Pancreas (tissue), 10 donors: ENCODE measurements around the gene HSPB7. TPM values are rescaled to one million over a fixed set of nuclear protein-coding genes. Genes with fewer than 3 reads are reported as not detected.

Source experiments
- ATAC-seq, 4 donors: fragments of 200-7000 bp; cut with Tn5 transposase; one replicate each; pipeline versions ENCODE4 v1.8.0 to v1.9.1; 2020; ENCODE audit warnings: mild to moderate bottlenecking in 4 of 4, moderate library complexity in 4 of 4
- DNase-seq, 6 donors: peaks; one replicate each; pipeline ENCODE4 v3.0.0-alpha.2; 2020
- FAIRE-seq: peaks from 2 replicates; lab custom pipeline; 2012; peaks lifted over from hg19 to GRCh38; lab: Jason Lieb, UNC
- H3K27ac ChIP-seq, 4 donors: fragments of 200-600 bp; sonication (generic); 1 replicate in 3 of 4; 2 replicates in 1 of 4; pipeline versions ENCODE4 v1.5.0 to v1.8.0; 2020
- H3K27me3 ChIP-seq, 4 donors: fragments of 200-600 bp; one replicate each; pipeline ENCODE4 v1.8.0; 2021
- H3K36me3 ChIP-seq, 3 donors: fragments of 200-600 bp; sonication (generic) in 1 of 3; one replicate each; pipeline versions ENCODE4 v1.5.0 to v1.8.0; 2020 to 2021
- H3K4me1 ChIP-seq, 3 donors: fragments of 200-600 bp; one replicate each; pipeline ENCODE4 v1.8.0; 2021
- H3K4me3 ChIP-seq, 4 donors: fragments of 200-600 bp; sonication (generic) in 2 of 4; one replicate each; pipeline versions ENCODE4 v1.5.0 to v1.8.0; 2020 to 2021
- H3K9me3 ChIP-seq, 4 donors: fragments of 200-600 bp; one replicate each; pipeline ENCODE4 v1.8.0; 2021
- CTCF ChIP-seq, 4 donors: fragments of 200-600 bp; sonication (generic) in 3 of 4; IDR thresholded peaks; one replicate each; pipeline versions ENCODE4 v1.5.0 to v1.8.0; 2021; ENCODE audit warnings: antibody characterized with exemption in 4 of 4
- WGBS, 2 donors: extraction: QIAGEN DNeasy Blood & Tissue Kit; methylation state at CpG; one replicate each; pipeline ENCODE4 v1.1.7; 2013; 5-methylcytosine and 5-hydroxymethylcytosine counted together
- intact Hi-C, 3 donors: fragments of 100-400 bp; cut with DNase I; formaldehyde crosslinking; loops; one replicate each; pipeline versions ENCODE4 v1.11.1 to v1.14.2; 2022
- polyA plus RNA-seq, 2 donors: library from polyadenylated mRNA; stranded (reverse); fragments of 200-250 nt; gene quantifications; one replicate each; pipeline ENCODE4 v1.2.3, GENCODE V29; 2013
- total RNA-seq, 6 donors: library from RNA; stranded (reverse); fragmentation: NEBNext Ultra II Directional in 4 of 6; extraction: Animal tissue kit (Norgen Biotek cat#: 25700) in 4 of 6; gene quantifications; one replicate each; pipeline versions ENCODE4 v1.2.1 to v1.2.4, GENCODE V29; 2021 to 2023
- donor health status: healthy with polysubstance abuse.
- donor health status: DM: no; HTN: no; CAD: no; lungs with moderate emphysema.
- donor health status: DM: no; HTN: no; CAD: no.
- donor health status: control.
- donor health status: control.
- donor health status: Bipolar disorder and iron deficiency.
- donor health status: DM: yes; HTN: yes; CAD: no.
- donor health status: DM: no; HTN: no; CAD: no.
- donor health status: DM: no; HTN: no; CAD: no.
- donor health status: DM: yes; HTN: yes; CAD: no.

HSPB7 gene
- total and polyA plus RNA-seq, 8 donors, result 0.65 to 10.9 (median 2.2) TPM

- no peak for TF ChIP-seq CTCF (IDR thresholded peaks at IDR 0.05)
- no peak overlapping the region for H3K4me3 ChIP-seq
- no peak overlapping the region for H3K27ac ChIP-seq
- DNase-seq (no peak), ATAC-seq (peak in 1 of 4 donors; percentile 20), FAIRE-seq (no peak)
- 26 to 34% methylated on average over 9 of the region's 9 CpGs for WGBS, 2 donors
- H3K4me1 ChIP-seq, result no peaks in the 10 kb centered on the region
- no peaks in the 10 kb centered on the region for H3K27me3 ChIP-seq
- H3K9me3 ChIP-seq, result no peaks in the 10 kb centered on the region
- H3K36me3 ChIP-seq, result no peaks in the 10 kb centered on the region
- intact Hi-C loops, result loop anchor here in 1 of 3 donors (10.0 kb wide), 1 partner anchor 185 kb away; the partner anchor contains the start of gene UQCRHL
Observed at GRCh38 chr1:15989776-15990175, 28.1 kb downstream of the HSPB7 start.

- intact Hi-C loops, result no loop called here
- FAIRE-seq (no peak), DNase-seq (no peak), ATAC-seq (no peak)
- no peaks in the 10 kb centered on the region for H3K36me3 ChIP-seq
- H3K27ac ChIP-seq, result no peak overlapping the region
- H3K27me3 ChIP-seq, result no peaks in the 10 kb centered on the region
- no peaks in the 10 kb centered on the region for H3K4me1 ChIP-seq
- H3K9me3 ChIP-seq, result no peaks in the 10 kb centered on the region
- WGBS, 2 donors, result 79 to 89% methylated on average over 13 of the region's 13 CpGs
- no peak for TF ChIP-seq CTCF (IDR thresholded peaks at IDR 0.05)
- no peak overlapping the region for H3K4me3 ChIP-seq
Observed at GRCh38 chr1:15988856-15989736, 28.7 kb downstream of the HSPB7 start.

- FAIRE-seq (no peak), ATAC-seq (peak in 2 of 4 donors; percentile 46 to 51), DNase-seq (no peak)
- no peaks in the 10 kb centered on the region for H3K4me1 ChIP-seq
- peak overlapping the region in 1 of 4 donors; percentile 29 for H3K27ac ChIP-seq
- no peaks in the 10 kb centered on the region for H3K27me3 ChIP-seq
- H3K36me3 ChIP-seq, result no peaks in the 10 kb centered on the region
- TF ChIP-seq CTCF (IDR thresholded peaks at IDR 0.05), result no peak
- no peak overlapping the region for H3K4me3 ChIP-seq
- intact Hi-C loops, result no loop called here
- 49 to 51% methylated on average over 5 of the region's 5 CpGs for WGBS, 2 donors
- no peaks in the 10 kb centered on the region for H3K9me3 ChIP-seq
Observed at GRCh38 chr1:15985611-15986297, 32.1 kb downstream of the HSPB7 start.

GRCh38 chr1:15983275-15983674 lies 34.6 kb downstream of the HSPB7 start:
- no peak for ATAC-seq
- no peaks in the 10 kb centered on the region for H3K27me3 ChIP-seq

More at GRCh38 chr1:15983275-15983674, 34.6 kb downstream of the HSPB7 start:
- DNase-seq (no peak), FAIRE-seq (no peak)
- Histone ChIP-seq H3K4me3 (no peak overlapping the region), H3K9me3 (no peaks in the 10 kb centered on the region), H3K4me1 (no peaks in the 10 kb centered on the region), H3K27ac (no peak overlapping the region), H3K36me3 (no peaks in the 10 kb centered on the region)
- WGBS, 2 donors, result 24 to 27% methylated on average over 1 of the region's 1 CpG
- no peak for TF ChIP-seq CTCF (IDR thresholded peaks at IDR 0.05)
- intact Hi-C loops, result no loop called here
